ENCODE results near the gene FADS3. TPM values are rescaled to one million over a fixed set of nuclear protein-coding genes. Genes with fewer than 3 reads are reported as not detected.

FADS3 gene
- polyA plus RNA-seq, 2 donors: 7.2 to 9.8 TPM

DNA sequence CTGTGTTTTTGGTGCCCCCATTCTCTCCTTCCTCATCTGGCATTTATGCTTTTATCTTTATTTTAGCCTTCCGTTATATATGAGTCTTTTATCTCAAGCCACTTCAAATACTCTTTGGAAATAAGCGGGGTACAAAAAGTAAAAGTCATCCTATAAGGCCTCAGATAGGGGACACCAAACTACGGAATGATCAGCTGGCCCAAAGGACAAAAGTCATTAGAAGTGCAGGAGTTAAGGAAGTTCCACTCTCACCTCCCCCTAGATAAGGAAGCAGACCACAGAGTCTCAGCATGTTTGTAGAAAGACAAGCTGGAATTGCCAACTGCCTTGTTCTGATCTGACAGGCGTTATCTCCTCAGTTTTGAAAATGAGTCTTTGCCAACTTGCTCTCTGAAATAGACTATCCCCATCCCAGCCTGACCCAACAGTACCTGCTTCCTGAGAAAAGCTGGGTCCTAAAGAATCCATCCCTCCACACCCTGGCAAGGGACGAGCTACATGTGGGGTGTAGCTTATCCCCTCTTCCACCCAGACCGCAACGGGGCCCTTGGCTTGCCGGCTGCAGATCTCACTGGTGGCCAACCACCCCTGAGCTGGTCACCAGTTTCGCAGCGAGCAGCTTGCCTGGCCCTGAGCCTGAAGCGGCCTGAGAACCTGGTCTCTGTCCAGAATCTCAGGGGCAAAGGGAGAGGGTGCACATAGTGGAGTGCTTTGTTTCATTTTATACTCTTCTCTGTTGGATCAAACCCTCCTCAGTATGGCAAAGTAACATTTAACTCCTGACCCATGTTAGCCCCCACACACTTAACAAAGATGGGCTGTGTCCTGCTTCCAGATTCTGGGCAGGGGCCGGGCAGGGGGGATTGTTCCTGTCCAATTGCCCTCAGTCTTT, 49.5 kb downstream of the FADS3 start:
- Histone ChIP-seq H3K27me3 (ENCODE audit: control insufficient read depth in 1 of 2, insufficient read depth in 2 of 2, low read length in 2 of 2) (no peaks in the 10 kb centered on the region), H3K9me3 (ENCODE audit: control insufficient read depth in 2 of 2, insufficient read depth in 1 of 2, low read depth in 1 of 2, low read length in 1 of 2) (no peaks in the 10 kb centered on the region), H3K36me3 (ENCODE audit: control insufficient read depth in 2 of 2, insufficient read depth in 2 of 2, low read length in 1 of 2) (peaks cover 0 to 13% of the 10 kb centered on the region in 2 donors), H3K4me3 (ENCODE audit: low read depth in 1 of 2, low read length in 2 of 2) (no peak overlapping the region), H3K4me1 (ENCODE audit: control insufficient read depth in 2 of 2, insufficient read depth in 2 of 2, low read length in 1 of 2) (no peaks in the 10 kb centered on the region), H3K27ac (ENCODE audit: low read depth in 2 of 2, low read length in 1 of 2) (no peak overlapping the region)
- 84 to 87% methylated on average over 12 of the region's 12 CpGs for WGBS, 2 donors

DNA sequence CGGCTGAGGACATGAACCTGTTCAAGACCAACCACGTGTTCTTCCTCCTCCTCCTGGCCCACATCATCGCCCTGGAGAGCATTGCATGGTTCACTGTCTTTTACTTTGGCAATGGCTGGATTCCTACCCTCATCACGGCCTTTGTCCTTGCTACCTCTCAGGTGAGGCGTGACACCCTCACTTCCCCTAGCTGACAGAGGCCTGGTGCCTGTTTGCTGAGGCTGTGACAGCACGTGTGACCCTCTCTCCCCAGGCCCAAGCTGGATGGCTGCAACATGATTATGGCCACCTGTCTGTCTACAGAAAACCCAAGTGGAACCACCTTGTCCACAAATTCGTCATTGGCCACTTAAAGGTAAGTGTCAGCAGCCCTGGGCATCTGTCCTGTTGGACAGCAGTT, 51.0 kb downstream of the FADS3 start:
- 88 to 89% methylated on average over 7 of the region's 7 CpGs for WGBS, 2 donors
- Histone ChIP-seq H3K27ac (ENCODE audit: low read depth in 2 of 2, low read length in 1 of 2) (no peak overlapping the region), H3K36me3 (ENCODE audit: control insufficient read depth in 2 of 2, insufficient read depth in 2 of 2, low read length in 1 of 2) (peaks cover 0 to 13% of the 10 kb centered on the region in 2 donors)

DNA sequence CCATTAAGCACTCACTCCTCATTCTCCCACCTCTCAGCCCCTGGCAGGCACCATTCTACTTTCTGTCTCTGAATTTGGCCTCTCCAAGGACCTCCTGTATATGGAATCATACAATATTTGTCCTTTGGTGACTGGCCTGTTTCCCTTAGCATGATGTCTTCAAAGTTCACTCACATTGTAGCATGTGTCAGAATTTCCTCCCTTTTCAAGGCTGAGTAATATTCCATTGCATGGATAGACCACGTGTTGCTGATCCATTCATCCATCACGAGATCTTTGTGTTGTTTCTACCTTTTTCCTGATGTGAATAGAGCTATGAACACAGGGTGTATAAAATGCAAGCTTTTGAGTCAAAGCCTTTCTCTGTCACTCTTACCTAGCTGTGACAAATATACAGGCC, 51.6 kb downstream of the FADS3 start:
- no peaks in the 10 kb centered on the region for H3K9me3 ChIP-seq (ENCODE audit: control insufficient read depth in 2 of 2, insufficient read depth in 1 of 2, low read depth in 1 of 2, low read length in 1 of 2)
- H3K27me3 ChIP-seq (ENCODE audit: control insufficient read depth in 1 of 2, insufficient read depth in 2 of 2, low read length in 2 of 2): no peaks in the 10 kb centered on the region
- H3K4me3 ChIP-seq (ENCODE audit: low read depth in 1 of 2, low read length in 2 of 2): no peak overlapping the region
- peaks cover 0 to 13% of the 10 kb centered on the region in 2 donors for H3K36me3 ChIP-seq (ENCODE audit: control insufficient read depth in 2 of 2, insufficient read depth in 2 of 2, low read length in 1 of 2)
- WGBS, 2 donors: 90 to 91% methylated on average over 2 of the region's 2 CpGs
- H3K27ac ChIP-seq (ENCODE audit: low read depth in 2 of 2, low read length in 1 of 2): no peak overlapping the region
- H3K4me1 ChIP-seq (ENCODE audit: control insufficient read depth in 2 of 2, insufficient read depth in 2 of 2, low read length in 1 of 2): no peaks in the 10 kb centered on the region

More for the DNA sequence above, 51.0 kb downstream of the FADS3 start:
- Histone ChIP-seq H3K4me1 (ENCODE audit: control insufficient read depth in 2 of 2, insufficient read depth in 2 of 2, low read length in 1 of 2) (no peaks in the 10 kb centered on the region), H3K27me3 (ENCODE audit: control insufficient read depth in 1 of 2, insufficient read depth in 2 of 2, low read length in 2 of 2) (no peaks in the 10 kb centered on the region), H3K4me3 (ENCODE audit: low read depth in 1 of 2, low read length in 2 of 2) (no peak overlapping the region), H3K9me3 (ENCODE audit: control insufficient read depth in 2 of 2, insufficient read depth in 1 of 2, low read depth in 1 of 2, low read length in 1 of 2) (no peaks in the 10 kb centered on the region)

DNA sequence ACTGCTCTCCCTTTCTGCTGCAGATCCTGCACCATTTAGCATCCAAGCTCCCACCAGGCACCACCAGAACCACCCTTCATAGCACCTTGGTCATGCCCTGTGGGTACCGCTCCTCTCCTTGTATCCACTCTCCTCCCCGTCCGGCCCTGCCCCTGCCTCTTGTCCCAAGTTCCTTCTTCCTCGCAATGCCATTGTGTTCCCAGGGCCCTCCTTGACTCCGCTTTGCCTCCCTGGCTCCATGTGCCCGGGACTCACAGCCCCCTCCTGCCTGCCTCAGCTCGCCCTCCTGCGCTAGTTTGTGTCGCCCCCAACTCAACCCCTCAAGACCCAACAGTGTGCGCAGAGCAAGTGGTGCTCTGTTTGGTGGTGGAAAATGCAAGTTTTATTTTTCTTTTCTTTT, 52.4 kb downstream of the FADS3 start:
- H3K9me3 ChIP-seq (ENCODE audit: control insufficient read depth in 2 of 2, insufficient read depth in 1 of 2, low read depth in 1 of 2, low read length in 1 of 2): no peaks in the 10 kb centered on the region
- peaks cover 2 to 5% of the 10 kb centered on the region in 2 donors for H3K4me1 ChIP-seq (ENCODE audit: control insufficient read depth in 2 of 2, insufficient read depth in 2 of 2, low read length in 1 of 2)
- peaks cover 0 to 13% of the 10 kb centered on the region in 2 donors for H3K36me3 ChIP-seq (ENCODE audit: control insufficient read depth in 2 of 2, insufficient read depth in 2 of 2, low read length in 1 of 2)
- H3K27me3 ChIP-seq (ENCODE audit: control insufficient read depth in 1 of 2, insufficient read depth in 2 of 2, low read length in 2 of 2): no peaks in the 10 kb centered on the region
- no peak overlapping the region for H3K27ac ChIP-seq (ENCODE audit: low read depth in 2 of 2, low read length in 1 of 2)
- 86 to 88% methylated on average over 10 of the region's 10 CpGs for WGBS, 2 donors
- no peak overlapping the region for H3K4me3 ChIP-seq (ENCODE audit: low read depth in 1 of 2, low read length in 2 of 2)

DNA sequence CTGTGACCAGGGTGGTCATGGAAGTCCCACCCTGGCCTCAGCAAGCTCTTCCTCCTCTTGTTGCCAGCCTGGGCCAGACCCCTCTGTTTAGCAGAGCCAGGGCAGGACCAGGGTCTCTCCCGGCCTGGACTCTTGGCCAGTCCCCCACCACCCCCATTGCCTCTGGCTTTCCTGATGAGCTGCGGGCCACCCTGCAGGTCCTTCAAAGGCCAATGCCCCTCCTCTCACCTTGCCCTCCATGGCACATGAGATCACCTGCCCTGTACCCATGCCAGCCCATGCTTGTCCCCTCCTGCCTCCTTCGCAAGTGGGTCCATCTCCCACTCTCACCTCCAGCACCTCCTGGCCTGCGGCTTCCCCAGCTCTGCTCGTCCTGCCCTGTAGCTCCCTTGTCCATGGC, 52.8 kb downstream of the FADS3 start:
- H3K27me3 ChIP-seq (ENCODE audit: control insufficient read depth in 1 of 2, insufficient read depth in 2 of 2, low read length in 2 of 2): no peaks in the 10 kb centered on the region
- H3K4me1 ChIP-seq (ENCODE audit: control insufficient read depth in 2 of 2, insufficient read depth in 2 of 2, low read length in 1 of 2): peaks cover 2 to 5% of the 10 kb centered on the region in 2 donors
- peaks cover 0 to 13% of the 10 kb centered on the region in 2 donors for H3K36me3 ChIP-seq (ENCODE audit: control insufficient read depth in 2 of 2, insufficient read depth in 2 of 2, low read length in 1 of 2)
- H3K9me3 ChIP-seq (ENCODE audit: control insufficient read depth in 2 of 2, insufficient read depth in 1 of 2, low read depth in 1 of 2, low read length in 1 of 2): no peaks in the 10 kb centered on the region
- 91 to 93% methylated on average over 4 to 5 of the region's 5 CpGs for WGBS, 2 donors
- H3K4me3 ChIP-seq (ENCODE audit: low read depth in 1 of 2, low read length in 2 of 2): no peak overlapping the region
- no peak overlapping the region for H3K27ac ChIP-seq (ENCODE audit: low read depth in 2 of 2, low read length in 1 of 2)

DNA sequence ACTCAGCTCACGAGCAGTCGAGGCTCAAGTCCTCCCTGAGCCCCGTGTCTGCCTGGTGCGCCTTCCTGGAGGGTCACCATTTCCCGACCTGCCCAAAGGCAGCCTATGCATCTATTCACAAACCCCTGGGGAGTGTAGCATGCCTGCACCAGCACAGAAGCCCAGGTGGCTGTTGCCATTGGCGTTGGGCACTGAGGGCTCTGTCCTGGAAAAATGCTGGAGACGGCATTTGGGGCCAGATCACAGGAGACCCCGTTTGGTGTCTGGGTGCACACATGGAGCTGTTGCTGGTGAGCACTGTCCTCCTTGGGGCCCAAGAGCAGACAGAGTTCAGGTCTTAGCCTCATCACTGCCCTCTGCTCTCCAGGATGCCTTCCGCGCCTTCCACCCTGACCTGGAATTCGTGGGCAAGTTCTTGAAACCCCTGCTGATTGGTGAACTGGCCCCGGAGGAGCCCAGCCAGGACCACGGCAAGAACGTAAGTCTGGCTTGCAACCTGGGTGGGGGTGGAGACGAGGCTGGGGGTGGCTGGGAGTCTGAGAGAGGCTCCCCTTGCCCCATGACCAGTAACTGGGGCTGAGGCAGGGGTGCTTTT, 53.8 kb downstream of the FADS3 start:
- no peaks in the 10 kb centered on the region for H3K27me3 ChIP-seq (ENCODE audit: control insufficient read depth in 1 of 2, insufficient read depth in 2 of 2, low read length in 2 of 2)
- H3K4me1 ChIP-seq (ENCODE audit: control insufficient read depth in 2 of 2, insufficient read depth in 2 of 2, low read length in 1 of 2): peaks cover 2 to 5% of the 10 kb centered on the region in 2 donors
- H3K36me3 ChIP-seq (ENCODE audit: control insufficient read depth in 2 of 2, insufficient read depth in 2 of 2, low read length in 1 of 2): peaks cover 0 to 13% of the 10 kb centered on the region in 2 donors
- no peak overlapping the region for H3K4me3 ChIP-seq (ENCODE audit: low read depth in 1 of 2, low read length in 2 of 2)
- H3K27ac ChIP-seq (ENCODE audit: low read depth in 2 of 2, low read length in 1 of 2): no peak overlapping the region
- WGBS, 2 donors: 88% methylated on average over 15 of the region's 15 CpGs
- H3K9me3 ChIP-seq (ENCODE audit: control insufficient read depth in 2 of 2, insufficient read depth in 1 of 2, low read depth in 1 of 2, low read length in 1 of 2): no peaks in the 10 kb centered on the region

DNA sequence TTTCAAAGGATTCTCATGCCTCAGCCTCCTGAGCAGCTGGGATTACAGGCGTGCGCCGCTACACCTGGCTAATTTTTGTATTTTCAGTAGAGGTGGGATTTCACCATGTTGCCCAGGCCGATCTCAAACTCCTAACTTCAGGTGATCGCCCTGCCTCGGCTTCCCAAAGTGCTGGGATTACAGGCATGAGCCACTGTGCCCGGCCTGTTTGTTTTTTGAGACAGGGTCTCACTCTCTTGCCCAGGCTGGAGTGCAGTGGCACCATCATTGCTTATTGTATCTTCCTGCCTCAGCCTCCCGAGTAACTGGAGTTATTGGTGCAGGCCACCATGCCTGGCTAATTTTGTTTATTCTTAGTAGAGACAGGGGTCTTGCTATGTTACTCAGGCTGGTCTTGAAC, 55.2 kb downstream of the FADS3 start:
- no peak overlapping the region for H3K4me3 ChIP-seq (ENCODE audit: low read depth in 1 of 2, low read length in 2 of 2)
- 93 to 95% methylated on average over 8 of the region's 8 CpGs for WGBS, 2 donors
- peaks cover 2 to 5% of the 10 kb centered on the region in 2 donors for H3K4me1 ChIP-seq (ENCODE audit: control insufficient read depth in 2 of 2, insufficient read depth in 2 of 2, low read length in 1 of 2)
- peaks cover 0 to 10% of the 10 kb centered on the region in 2 donors for H3K36me3 ChIP-seq (ENCODE audit: control insufficient read depth in 2 of 2, insufficient read depth in 2 of 2, low read length in 1 of 2)
- no peaks in the 10 kb centered on the region for H3K9me3 ChIP-seq (ENCODE audit: control insufficient read depth in 2 of 2, insufficient read depth in 1 of 2, low read depth in 1 of 2, low read length in 1 of 2)
- H3K27me3 ChIP-seq (ENCODE audit: control insufficient read depth in 1 of 2, insufficient read depth in 2 of 2, low read length in 2 of 2): no peaks in the 10 kb centered on the region
- H3K27ac ChIP-seq (ENCODE audit: low read depth in 2 of 2, low read length in 1 of 2): no peak overlapping the region

DNA sequence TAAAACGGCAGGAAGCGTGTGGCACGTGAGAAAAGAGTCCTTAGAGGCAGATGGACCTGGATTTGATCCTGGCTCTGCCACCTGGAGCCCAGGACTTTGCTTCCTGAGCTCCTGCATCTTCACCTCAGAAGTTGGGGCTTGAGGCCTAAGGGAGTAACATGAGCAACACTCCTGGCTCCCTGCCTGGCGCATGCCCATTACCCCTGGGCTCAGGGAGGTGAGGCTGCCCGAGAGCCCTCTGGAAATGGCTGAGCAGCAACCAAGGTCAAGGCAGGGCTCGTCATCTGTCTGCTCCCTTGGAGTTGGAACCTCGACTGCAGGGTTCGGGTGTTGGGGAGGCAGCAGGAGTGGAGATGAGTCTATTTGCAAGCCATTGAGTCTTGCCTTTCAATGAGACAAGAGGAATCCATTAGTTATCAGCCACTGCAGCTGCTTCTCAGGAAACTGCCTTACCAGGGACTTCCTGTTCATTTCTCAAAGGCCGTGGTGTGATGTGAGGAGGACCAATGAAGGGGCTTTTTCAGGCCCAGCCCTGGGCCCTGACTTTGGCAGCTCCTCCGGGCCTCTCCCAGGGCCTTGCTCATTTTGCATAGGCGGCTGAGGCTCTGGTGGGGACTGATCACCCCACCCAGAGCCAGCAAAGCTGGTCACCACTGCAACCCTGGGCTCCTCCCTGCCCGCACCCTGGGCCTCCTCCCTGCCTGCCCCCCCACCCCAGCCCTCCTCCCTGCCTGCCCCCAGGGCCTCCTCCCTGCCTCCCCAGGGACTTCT, 56.9 kb downstream of the FADS3 start:
- no peaks in the 10 kb centered on the region for H3K9me3 ChIP-seq (ENCODE audit: control insufficient read depth in 2 of 2, insufficient read depth in 1 of 2, low read depth in 1 of 2, low read length in 1 of 2)
- 54 to 59% methylated on average over 12 of the region's 12 CpGs for WGBS, 2 donors
- peaks cover 0 to 2% of the 10 kb centered on the region in 2 donors for H3K36me3 ChIP-seq (ENCODE audit: control insufficient read depth in 2 of 2, insufficient read depth in 2 of 2, low read length in 1 of 2)
- H3K27ac ChIP-seq (ENCODE audit: low read depth in 2 of 2, low read length in 1 of 2): peak overlapping the region; percentile 48 to 73
- peaks cover 2 to 8% of the 10 kb centered on the region in 2 donors for H3K4me1 ChIP-seq (ENCODE audit: control insufficient read depth in 2 of 2, insufficient read depth in 2 of 2, low read length in 1 of 2)
- no peak overlapping the region for H3K4me3 ChIP-seq (ENCODE audit: low read depth in 1 of 2, low read length in 2 of 2)
- H3K27me3 ChIP-seq (ENCODE audit: control insufficient read depth in 1 of 2, insufficient read depth in 2 of 2, low read length in 2 of 2): no peaks in the 10 kb centered on the region

DNA sequence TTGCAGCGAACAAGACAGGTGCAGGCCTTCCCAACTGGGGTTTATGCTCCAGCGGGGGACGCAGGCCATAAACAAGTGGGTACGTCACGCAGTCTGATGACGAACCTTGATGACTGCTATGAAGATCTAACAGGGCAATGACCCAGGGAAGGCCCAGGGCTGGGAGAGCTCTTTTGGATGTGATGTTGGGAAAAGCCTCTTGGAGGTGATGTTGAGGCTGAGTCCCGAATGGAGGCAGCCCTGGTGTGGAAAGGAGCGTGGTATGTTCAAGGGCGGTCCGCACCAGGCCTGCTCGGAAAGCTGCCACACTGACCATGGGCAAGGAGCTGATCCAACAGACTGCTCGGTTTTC, 57.4 kb downstream of the FADS3 start:
- Histone ChIP-seq H3K4me3 (ENCODE audit: low read depth in 1 of 2, low read length in 2 of 2) (no peak overlapping the region), H3K27me3 (ENCODE audit: control insufficient read depth in 1 of 2, insufficient read depth in 2 of 2, low read length in 2 of 2) (no peaks in the 10 kb centered on the region), H3K9me3 (ENCODE audit: control insufficient read depth in 2 of 2, insufficient read depth in 1 of 2, low read depth in 1 of 2, low read length in 1 of 2) (no peaks in the 10 kb centered on the region), H3K4me1 (ENCODE audit: control insufficient read depth in 2 of 2, insufficient read depth in 2 of 2, low read length in 1 of 2) (peaks cover 2 to 9% of the 10 kb centered on the region in 2 donors), H3K27ac (ENCODE audit: low read depth in 2 of 2, low read length in 1 of 2) (peak overlapping the region; percentile 48 to 73), H3K36me3 (ENCODE audit: control insufficient read depth in 2 of 2, insufficient read depth in 2 of 2, low read length in 1 of 2) (peaks cover 0 to 1% of the 10 kb centered on the region in 2 donors)
- WGBS, 2 donors: 87 to 93% methylated on average over 12 of the region's 12 CpGs

All from esophagus (tissue), 2 donors.